Activated T-cell treated with anti-CD3 and anti-CD28 coated beads for 1 hour (primary cell): Measurements from ENCODE around the gene DKKL1.

Source experiments
- DNase-seq: peaks from one replicate; pipeline ENCODE4 v3.0.0-alpha.2; 2020; ENCODE audit warnings: low read depth

DKKL1 gene

DNA sequence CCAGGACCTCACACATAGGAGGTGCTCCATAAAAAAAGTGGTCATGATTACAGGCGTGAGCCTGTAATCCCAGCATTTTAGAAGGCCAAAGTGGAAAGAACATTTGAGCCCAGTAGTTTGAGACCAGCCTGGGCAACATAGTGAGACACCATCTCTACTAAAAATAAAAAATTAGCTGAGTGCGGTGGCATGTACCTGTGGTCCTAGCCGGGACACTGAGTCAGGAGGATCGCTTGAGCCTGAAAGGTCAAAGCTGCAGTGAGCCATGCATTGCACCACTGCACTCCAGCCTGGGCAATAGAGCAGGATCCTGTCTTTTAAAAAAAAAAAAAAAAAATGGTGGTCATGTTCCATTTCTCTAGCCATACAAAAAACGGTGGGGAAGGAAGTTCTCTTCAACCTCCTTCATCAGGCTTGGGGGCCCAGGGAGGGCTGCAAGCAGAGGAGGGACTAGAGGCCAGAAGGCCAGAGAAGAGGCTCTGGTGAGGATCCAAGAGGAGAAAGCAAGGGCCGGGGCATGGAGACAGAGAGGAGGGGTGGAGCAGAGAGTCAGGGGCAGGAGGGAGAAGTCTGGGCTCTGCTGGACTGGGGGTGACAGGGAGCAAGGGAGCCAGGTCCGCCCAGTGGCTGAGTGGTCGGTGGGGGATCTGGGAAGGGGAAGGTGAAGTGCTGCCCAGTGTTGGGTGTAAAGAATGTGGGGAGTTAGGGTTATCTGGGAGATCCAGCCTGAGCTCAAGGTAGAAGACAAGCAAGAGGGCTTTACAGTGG lies 33.2 kb downstream of the DKKL1 start:
- no peak for DNase-seq

DNA sequence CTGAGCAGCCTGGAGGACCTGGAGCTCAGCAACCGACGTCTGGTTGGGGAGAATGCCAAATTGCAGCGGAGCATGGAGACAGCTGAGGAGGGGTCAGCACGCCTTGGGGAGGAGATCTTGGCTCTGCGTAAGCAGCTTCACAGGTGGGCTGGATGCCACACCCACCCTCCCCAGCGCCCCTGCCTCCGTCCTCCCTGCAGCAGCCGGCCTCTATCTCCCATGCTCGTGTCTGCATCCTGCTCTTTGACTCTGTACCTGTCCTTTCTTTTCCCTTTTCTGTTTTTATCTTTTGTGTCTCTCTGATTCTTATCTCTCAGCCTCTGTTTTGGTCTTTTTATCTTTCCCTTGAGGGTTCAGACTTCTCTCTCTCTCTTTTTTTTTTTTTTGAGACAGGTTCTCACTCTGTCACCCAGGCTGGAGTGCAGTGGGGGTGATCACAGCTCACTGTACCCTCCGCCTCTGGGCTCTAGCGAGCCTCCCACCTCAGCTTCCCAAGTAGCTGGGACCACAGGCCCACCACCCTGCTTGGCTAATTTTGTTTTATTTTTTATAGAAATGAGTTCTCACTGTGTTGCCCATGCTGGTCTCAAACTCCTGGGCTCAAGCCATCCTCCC lies 34.4 kb downstream of the DKKL1 start:
- DNase-seq = no peak

DNA sequence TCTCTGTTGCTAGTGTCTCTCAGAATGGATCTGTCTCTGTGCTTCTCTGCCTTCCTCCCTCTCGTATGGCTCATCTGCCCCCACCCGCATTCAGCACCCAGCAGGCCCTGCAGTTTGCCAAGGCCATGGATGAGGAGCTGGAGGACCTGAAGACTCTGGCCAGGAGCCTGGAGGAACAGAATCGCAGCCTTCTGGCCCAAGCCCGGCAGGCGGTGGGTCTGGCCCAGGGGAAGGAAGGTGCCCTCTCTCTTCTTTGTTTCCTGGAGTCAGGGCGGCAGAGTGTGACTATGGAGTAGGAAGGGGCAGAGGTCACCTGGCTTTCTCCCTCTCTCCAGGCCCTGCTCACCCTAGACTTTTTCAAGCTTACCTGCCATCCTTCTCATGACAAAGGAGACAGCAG lies 35.3 kb downstream of the DKKL1 start:
- no peak for DNase-seq

DNA sequence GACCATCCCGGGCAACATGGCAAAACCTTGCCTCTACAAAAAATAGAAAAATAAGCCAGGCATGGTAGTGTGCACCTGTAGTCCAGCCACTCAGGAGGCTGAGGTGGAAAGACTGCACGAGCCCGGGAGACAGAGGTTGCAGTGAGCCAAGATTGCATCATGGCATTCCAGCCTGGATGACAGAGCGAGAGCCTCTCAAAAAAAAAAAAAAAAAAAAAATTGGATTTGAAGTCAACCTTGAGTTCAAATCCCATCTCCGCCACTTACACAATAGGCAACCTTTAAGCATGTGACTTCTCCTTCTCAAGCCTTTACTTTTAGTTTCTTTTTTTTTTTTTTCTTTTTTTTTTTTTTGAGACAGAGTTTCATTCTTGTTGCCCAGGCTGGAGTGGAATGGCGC lies 36.4 kb downstream of the DKKL1 start:
- DNase-seq = no peak

DNA sequence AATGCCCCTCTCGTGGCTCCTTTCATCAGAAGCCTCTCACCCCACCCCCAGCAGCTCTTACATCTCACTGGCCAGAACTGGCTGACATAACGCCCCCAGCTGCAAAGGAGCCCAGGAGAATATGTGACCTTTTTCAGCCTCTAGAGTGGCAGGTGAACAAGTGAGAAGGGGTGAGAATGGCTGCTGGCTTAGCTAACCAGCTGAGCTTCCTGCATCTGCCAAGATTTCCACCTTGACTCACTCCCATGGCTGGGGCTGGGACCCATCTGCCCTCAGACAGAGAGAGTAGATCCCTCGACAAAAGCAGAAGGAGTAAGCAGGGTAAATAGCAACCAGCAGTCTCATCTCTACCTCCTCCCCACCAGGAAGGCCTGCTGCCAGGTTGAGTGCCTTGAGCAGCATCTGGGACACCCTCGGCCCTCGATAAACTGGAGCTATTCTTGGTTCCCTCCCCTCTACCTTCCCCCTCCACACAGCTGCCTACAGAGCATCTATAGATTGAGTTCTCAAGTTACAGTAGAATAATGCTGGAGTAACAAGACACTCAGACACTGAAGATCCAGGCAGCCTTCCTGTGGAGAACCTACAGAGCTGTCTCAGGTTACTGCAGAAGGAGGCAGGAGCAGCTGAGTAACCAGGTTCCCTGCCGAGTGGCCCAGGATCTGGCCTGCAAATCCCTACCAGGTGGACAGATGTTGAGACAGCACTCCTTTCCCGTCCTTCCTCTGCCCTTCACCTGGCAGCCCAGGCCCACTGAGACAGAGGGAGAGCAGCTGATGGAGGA lies 39.9 kb downstream of the DKKL1 start:
- no peak for DNase-seq

DNA sequence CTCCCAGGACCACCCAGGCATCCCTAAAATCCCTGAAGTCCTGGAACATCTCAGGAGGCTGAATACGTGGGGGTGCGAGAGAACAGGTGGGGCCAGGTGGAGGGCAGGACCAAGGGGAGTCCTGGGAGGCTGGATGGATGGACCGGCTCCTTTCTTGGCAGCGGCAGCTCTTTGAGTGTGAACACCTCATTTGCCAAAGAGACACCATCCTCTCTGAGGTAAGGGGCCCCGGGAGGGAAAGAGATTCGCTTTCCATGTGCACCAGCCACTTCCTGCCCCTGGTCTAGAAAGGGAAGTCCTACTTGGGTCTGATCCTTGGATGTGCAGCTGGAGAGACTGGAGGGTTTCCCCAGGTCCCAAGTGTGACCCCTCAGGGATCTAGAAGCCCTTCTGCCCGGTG lies 43.4 kb downstream of the DKKL1 start:
- no peak for DNase-seq

DNA sequence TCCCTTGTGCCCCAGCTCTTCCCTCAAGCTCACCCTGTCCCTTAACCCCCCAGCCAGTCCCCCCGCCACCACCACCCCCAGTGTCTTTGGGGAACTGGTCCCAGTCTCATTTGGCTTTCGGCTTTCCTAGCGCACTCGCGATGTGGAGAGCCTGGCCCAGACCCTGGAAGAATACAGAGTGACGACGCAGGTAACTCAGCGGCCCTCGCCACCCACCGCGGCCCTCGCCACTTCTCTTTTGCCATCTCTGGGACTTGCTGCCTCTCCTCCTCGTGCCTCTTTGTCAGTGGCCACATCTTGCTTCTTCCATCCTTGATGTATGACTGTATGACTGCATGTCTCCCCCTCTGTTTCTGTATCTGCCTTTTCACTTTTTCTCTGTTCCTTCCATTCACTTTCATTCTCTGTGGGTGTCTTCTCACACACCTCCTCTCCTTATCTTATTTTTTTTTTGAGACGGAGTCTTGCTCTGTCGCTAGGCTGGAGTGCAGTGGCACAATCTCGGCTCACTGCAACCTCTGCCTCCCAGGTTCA lies 43.9 kb downstream of the DKKL1 start:
- DNase-seq = no peak

DNA sequence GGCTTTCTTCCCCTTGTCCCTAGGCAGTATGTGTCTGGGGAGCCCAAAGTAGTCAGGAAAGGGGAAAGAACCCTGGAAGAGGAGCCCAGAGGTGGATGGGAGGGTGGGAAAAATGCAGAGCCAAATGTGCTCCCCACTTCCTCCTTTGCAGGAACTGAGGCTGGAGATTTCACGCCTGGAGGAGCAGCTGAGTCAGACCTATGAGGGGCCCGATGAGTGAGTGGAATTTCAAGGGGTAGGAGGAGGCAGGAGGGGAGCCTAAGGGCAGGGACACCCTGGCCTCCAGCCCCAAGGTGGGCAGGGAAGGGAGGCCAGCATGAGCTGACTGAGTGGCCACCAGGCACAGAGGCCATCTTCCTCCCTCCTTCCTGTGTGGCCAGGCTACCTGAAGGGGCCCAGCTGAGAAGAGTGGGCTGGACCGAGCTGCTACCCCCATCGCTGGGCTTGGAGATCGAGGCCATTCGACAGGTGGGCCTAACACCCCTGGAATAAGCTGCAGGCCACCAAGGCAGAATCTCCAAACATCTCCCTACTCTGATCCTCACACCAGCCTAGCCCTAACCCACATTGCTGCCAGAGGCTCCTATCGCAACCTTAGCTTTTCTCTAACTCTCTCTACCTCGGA lies 45.3 kb downstream of the DKKL1 start:
- DNase-seq = no peak

DNA sequence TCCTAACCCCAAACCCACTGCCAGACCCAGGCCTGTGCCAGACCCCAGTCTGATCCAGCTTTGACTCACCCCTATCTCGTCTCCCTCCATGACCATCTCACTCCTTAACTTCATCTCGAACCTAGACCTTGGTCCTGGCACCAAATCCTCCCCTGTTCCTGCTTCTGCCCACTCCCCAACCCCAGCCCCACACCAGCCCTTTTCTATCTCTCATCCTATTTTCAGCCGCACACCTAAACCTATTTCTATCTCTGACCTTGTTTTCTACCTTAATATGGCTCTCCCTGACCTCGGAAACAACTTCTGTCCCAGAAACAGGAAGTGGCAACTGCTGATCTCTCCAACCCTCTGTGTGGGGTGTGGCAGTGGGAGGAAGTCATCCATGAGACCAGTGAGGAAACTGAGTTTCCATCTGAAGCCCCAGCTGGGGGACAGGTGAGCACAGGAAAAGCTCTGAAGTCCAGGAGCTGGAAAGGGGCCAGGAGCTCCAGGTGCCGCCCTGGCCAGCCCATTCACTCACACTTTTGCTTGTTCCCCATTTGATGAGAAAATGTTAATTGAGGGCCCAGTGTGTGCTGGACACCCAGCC lies 45.9 kb downstream of the DKKL1 start:
- DNase-seq = no peak

DNA sequence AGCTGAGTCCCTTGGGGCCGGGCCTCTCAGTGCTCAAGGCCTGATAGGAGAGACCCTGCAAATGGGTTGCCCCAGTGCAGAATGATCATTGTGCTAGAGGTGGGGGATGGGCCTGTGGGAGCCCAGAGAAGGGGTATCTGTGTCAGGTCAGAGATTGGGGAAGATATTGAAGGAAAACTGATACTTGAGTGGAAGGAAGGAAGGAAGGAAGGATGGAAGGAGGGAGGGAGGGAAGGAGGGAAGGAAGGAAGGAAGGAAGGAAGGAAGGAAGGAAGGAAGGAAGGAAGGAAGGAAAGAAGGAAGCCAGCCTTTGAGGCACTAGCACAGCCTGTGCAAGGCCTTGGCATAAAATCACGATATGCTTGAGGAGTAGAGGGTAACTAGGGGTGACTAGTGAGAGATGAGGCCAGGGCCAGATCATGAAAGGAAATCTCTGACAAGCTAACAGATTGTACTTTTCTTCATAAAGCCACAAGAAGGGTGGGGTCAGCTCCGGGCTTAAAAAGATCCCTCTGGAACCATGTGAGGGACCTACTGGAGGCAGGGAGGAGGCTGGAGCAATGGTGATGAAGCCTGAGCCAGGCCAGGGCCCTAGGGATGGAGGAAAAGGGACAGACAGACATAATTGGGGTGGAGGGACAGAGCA lies 48.1 kb downstream of the DKKL1 start:
- DNase-seq = no peak

DNA sequence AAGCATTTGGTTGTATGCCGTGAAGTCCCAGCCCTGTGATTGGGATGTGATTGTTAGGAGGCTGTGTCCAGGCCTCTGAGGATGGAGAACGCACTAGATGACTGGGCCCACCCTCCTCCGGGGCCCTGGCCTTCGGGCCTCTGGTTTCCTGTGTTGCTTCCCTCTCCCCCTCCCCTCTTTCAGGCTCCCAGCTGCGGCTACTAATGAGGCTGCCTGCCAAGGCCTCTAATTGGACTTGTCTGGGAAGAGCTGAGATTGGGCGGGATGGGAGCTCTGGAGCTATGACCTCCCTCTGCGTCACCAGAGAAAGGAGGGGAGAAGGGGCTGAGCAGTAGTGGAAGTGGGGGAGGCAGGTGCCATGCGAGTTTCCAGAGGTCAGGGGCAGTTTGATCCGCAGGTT lies 49.7 kb downstream of the DKKL1 start:
- no peak for DNase-seq

DNA sequence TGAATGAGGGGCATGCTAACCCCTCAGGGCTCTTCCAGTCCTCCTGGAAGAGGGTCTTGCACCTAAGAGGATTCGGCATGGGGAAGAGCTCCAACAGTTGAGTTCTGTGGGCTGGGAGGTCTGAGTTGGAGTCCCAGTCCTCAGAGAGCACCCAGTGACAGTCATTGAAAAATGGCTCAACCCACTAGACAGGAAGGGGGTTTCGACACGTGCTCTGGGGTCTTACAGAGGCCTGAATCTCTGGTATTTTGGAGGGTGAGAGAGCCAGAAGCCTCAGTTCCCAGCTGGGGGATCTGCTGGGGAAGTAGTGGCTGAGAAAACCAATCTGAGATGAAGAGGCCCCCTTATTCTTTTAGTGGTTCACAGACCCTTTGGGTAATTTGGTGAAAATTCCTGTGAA lies 50.6 kb downstream of the DKKL1 start:
- DNase-seq = no peak

DNA sequence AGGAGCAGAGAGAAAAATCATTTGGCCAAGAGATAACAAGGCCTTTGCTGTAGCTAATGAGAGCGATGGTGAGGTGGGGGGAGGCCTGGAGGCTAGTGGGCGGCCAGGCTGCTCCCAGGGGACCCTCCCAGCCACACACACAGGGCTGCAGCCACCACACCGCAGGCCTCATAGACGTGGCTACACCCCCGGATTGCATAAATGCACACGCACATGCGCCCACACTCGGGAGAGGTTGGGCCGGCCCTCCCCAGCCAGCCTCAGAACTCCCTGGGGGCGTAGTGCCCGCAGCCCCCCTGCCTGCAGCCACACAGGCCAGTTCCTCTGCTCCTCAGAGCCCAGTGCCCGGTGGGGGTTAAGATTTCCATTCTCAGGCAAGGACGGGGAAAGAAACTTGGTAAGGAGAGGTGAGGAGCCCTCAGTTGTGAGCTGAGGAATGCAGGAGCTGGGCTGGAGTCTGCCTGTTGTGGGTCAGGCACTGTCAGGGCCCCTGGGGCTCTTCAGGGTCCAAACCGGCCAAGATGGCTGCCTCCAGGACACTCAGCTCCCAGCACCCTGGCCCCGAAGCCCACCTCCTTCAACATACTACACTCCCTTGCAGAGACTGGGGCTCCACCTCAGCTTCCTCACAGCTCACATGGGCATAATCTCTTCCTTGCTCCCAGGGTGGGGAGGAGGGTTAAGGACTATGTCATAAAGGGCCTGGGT lies 51.6 kb downstream of the DKKL1 start:
- no peak for DNase-seq

DNA sequence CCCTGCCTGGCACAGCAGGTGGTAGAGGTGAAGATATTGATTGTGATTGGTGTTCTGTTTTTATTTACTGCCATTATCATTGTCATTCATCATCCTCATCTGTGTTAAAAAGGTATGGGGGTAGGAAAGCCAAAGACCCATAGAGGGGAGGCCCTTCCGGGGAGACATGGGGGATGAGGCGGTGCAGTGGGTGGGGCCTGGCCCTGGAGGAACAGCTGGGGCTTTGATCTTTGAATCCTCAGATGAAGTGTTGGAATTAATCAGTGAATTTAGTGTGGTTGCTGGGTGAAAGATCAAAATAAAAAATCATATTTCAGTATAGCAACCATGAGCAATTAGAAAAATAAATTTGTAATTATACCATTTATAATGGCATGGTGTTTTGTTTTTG lies 52.1 kb downstream of the DKKL1 start:
- DNase-seq = no peak

DNA sequence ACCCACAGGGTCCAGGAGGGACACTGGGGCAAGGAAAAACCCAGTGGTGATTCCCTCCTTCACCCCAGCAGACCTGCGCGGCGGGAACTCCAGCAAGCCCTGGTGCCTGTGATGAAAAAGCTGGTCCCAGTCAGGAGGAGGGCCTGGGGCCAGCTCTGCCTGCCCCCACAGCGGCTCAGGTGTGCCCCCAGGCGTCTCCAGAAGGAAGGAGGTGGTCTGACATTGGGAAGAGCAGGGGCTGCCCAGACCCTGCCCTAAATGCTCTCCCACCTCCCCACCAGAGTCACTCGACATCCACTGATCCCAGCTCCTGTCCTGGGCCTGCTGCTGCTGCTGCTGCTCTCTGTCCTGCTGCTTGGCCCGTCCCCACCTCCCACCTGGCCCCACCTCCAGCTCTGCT lies 53.4 kb downstream of the DKKL1 start:
- no peak for DNase-seq

DNA sequence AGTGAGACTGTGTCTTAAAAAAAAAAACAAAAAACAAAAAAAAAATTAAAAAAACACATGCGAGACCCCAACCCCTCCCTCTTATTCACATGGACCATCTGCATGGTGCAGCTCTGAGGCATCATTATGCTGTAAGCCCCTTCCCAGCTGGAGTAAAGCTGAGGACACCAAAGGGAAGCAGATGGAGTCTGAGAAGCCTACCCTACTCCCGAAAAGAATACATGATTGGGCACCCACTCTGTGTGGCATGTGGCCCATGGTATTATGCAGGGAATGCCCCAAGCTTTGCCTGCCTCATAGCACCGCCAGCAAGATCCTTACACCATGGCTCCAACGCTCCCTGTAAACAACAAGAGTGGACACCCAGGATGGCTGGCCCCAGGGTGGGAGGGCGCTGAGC lies 54.8 kb downstream of the DKKL1 start:
- no peak for DNase-seq

DNA sequence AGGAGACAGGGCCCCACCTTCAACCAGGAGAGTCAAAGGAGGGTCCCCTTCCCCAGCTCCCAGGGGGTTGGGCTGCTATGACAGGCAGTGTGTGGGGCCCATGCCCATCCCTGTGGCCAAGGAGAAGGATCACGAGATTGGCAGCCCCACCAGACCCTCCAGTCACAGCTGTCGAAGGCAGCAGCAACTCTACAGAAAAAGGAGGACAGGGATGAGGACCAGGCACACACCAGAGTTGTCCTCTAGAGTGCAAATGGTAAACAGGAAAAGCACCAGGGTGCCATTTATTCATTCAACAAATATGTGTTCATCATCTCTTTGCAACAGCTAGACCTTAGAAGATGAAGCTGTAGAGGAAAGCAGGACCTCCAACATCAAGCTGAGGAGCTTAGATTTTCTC lies 55.5 kb downstream of the DKKL1 start:
- no peak for DNase-seq

DNA sequence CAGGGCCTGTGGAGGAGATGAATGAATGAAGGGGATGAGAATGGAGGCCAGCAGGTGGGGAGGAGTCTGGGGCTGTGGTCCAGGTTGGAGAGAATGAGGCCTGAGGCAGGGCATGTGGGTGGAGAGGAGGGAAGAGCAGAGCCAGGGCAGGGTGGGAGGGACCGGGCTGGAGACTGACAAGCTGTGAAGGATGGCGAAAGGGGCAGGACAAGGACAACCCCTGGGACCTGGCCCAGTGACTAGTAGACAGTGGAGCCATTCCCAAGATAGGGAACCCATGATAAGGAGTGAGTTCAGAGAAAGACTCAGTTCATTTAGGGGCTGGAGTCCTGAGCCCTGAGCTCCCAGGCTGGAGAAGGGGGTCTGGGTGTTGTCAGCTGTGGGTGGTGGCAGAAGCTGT lies 56.5 kb downstream of the DKKL1 start:
- no peak for DNase-seq

DNA sequence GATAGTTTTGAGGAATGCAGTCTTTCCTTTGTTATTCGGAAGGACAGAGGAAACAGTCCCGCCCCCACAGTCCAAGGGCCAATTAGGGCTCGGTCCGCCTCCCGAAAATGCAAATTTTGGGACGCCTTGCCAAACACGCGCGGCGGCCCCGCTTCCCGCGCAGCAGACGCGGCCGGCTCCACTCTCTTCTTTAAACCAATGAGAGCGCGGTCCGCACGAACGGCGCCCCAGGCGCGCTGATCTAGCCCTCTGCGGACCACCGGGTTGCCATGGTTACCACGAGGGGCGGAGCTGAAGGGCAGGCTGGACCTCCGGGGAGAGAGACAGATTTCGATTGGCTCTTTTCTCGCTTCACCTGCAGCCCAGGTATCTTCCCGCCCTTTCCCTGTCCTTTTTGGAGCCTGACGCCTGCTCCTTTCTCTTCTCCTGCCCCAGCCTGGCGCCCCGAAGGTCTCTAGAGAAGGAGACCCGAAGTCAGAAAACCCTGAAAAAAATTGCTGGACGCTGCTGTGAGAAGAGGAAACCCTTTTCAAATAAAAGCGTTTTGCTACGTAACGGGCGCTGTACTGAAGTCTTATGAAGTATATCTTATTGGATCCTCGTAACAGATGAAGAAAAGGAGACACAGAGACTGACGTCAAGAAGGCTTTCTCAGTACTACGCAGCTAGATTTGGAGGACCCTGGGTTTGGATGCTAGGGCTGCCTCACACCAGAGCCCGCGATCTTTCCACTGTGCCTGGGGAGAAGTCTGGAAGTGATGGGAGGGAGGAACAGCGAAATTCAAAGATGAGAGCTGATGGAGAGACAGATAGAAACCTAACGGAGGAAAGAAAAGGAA lies 57.6 kb downstream of the DKKL1 start:
- no peak for DNase-seq

DNA sequence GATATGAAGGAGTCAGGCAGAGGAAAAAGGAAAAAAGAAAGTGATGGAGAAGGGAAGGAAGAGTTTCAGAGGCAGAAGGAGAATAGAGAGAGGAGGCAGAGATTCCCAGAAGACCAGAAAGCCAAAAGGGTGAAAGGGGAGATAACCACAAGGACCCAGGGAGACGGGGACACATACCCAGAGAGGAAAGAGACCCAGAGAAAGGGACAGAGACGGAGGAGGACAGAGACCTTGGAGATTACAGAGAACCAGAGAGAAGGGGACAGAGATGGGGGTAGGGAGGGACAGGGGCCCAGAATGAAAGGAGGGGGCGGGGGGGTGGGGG lies 58.2 kb downstream of the DKKL1 start:
- no peak for DNase-seq
